ENCODE data around the gene SFI1.

DNA sequence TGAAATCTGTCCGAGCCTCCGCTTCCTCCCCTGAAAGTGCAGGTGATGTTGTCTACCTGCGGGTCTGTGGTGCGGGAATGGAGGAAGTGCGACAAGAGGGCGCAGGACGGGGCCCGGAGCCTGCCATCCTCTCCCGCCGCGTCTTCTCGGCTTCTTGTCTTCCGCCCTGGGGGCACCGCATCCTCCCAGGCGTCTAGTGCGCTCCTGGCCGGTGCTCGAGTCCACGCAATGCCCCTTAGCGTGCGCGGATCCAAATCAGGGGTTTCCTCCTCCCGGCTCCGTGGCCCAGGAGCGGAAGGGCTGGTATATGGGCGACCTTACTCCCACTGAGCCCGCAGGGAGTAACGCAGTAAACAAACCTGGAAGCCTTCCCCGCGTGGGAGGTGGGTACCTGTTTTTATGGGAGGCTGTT is 405 bp downstream of the SFI1 start:
- TF ChIP-seq, protein P1, sequence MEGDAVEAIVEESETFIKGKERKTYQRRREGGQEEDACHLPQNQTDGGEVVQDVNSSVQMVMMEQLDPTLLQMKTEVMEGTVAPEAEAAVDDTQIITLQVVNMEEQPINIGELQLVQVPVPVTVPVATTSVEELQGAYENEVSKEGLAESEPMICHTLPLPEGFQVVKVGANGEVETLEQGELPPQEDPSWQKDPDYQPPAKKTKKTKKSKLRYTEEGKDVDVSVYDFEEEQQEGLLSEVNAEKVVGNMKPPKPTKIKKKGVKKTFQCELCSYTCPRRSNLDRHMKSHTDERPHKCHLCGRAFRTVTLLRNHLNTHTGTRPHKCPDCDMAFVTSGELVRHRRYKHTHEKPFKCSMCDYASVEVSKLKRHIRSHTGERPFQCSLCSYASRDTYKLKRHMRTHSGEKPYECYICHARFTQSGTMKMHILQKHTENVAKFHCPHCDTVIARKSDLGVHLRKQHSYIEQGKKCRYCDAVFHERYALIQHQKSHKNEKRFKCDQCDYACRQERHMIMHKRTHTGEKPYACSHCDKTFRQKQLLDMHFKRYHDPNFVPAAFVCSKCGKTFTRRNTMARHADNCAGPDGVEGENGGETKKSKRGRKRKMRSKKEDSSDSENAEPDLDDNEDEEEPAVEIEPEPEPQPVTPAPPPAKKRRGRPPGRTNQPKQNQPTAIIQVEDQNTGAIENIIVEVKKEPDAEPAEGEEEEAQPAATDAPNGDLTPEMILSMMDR (IDR thresholded peaks at IDR 0.05) = no peak
- no peak for TF ChIP-seq POLR2A (IDR thresholded peaks at IDR 0.05)

Measured in esophagus squamous epithelium (tissue), 4 donors.